Activated CD4-positive, alpha-beta T cell treated with anti-CD3 and anti-CD28 coated beads, Interleukin-2, amount 50 U/mL, for 16 hours (primary cell): ENCODE measurements around the gene RNF175.

Experiments
- DNase-seq: peaks from one replicate; pipeline ENCODE4 v3.0.0-alpha.2; 2020

The RNF175 gene

GRCh38 chr4:153784166-153784699 is 24.4 kb upstream of the RNF175 start:
- no peak for DNase-seq

DNA sequence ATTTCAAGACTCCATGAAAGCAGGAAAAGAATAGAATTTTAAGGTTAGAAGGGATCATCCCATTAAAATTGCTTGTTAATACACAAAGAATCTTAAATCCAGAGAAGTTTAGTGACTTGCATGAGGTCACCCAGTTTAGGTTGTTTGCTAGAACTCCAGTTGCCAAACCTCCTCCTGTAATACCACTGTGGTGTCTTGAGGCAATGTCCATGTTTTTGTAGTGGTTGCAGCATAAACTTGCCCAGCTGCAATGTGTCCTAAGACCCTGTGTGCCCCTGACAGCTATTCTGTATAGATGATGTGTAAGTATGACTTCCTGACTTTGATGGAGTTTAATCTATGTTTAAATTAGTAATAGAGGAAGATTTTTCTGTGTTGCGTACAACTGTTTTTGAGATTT is 22.8 kb upstream of the RNF175 start:
- DNase-seq, result no peak

DNA sequence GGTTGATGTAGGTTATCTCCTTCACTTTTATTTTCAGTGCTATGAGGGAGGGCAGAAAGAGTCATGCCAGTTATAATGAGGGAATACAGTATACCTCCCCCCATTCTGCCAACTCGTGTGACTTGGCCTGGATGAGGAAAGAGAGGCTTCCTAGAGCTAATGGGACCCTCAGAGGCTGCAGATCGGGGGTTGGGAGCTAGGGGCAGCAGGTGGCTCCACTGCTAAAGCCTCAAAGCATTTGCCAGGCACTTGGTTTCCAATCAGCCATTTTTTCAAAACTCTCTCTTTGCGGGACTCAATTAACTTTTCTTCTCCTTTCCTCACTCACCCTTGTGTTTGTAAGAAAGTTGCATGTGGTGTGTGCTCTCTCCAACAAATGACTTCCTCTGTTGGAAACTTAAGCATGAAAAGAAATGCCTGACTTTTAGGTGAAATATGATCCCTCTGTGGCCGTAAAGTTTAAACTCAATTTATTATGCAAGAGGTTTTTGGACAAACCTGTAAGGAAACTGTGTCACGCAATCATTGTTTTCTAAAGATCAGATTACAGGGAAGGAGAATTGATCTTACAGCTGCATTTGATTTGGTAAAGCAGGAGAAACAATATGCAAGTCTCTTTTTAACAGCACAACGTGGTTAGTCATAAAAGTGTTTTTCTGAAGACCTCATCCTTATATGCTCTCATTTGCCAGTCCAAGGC is 22.0 kb upstream of the RNF175 start:
- DNase-seq, result no peak

DNA sequence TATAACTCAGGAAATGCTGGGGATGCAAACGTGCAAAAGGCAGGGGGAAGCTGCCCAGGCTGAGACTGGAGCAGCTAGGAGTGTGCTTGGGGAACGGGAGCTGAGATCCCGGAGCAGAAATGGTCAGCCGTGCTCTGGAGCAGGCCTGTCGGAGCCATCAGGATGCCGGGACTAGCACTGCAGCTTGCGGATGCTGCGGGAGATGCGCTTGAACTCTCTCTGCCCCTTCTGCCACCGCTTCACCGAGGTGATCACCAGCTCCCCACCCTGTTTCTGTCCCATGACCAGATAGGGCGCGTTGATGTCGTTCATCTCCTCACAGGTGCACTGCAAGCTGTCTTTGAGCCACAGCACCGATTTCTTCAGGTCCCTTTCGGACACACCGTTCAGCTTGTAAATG is 21.5 kb upstream of the RNF175 start:
- DNase-seq, result no peak

GRCh38 chr4:153780876-153781275 is 21.1 kb upstream of the RNF175 start:
- no peak for DNase-seq

DNA sequence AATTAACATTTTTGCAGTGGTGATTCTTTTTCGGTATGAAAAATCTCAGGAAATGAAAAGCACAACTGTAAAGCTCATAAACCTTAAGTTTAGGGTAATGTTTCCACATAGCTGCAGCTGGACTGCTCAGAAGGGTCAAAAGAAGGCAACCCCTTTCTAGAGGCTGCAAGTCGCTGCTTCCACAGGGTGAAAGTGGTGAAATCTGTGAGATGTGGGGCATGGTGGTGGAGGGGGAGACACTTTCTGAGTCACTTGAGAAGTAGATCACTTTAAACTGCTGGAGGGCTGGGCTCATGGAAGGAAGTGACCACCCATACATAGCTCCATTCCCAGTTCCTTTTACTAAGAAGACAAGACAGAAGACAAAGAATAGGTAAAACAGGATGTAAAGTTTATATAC is 20.4 kb upstream of the RNF175 start:
- DNase-seq, result no peak

- DNase-seq, result no peak
These were observed 18.6 kb upstream of the RNF175 start for GRCh38 chr4:153778383-153778782.

GRCh38 chr4:153777421-153777820 is 17.6 kb upstream of the RNF175 start:
- no peak for DNase-seq

GRCh38 chr4:153776601-153777000 is 16.8 kb upstream of the RNF175 start:
- DNase-seq, result no peak

GRCh38 chr4:153773236-153773690 is 13.4 kb upstream of the RNF175 start:
- no peak for DNase-seq

GRCh38 chr4:153771046-153771445 is 11.2 kb upstream of the RNF175 start:
- DNase-seq, result no peak

DNA sequence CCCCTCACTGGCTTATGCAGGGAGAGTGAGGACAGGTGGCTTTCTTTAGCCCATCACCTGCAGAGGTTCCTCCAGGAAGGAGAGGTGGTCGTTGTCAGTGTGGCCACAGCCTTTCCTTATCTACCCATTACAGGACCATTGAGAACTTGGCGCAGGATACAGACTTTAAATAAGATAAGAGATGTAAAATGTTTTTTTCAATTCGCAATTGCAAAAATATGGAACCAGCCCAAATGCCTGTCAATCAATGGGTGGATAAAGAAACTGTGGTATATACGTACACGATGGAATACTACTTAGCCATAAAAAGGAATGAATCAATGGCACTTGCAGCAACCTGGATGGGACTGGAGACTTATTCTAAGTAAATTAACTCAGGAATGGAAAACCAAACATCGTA is 6.9 kb upstream of the RNF175 start:
- DNase-seq, result no peak

GRCh38 chr4:153765894-153766293 is 6.1 kb upstream of the RNF175 start:
- DNase-seq, result no peak

GRCh38 chr4:153764601-153765368 is 5.0 kb upstream of the RNF175 start:
- DNase-seq, result no peak

- DNase-seq, result no peak
These were observed 3.6 kb upstream of the RNF175 start for GRCh38 chr4:153763404-153763803.

DNA sequence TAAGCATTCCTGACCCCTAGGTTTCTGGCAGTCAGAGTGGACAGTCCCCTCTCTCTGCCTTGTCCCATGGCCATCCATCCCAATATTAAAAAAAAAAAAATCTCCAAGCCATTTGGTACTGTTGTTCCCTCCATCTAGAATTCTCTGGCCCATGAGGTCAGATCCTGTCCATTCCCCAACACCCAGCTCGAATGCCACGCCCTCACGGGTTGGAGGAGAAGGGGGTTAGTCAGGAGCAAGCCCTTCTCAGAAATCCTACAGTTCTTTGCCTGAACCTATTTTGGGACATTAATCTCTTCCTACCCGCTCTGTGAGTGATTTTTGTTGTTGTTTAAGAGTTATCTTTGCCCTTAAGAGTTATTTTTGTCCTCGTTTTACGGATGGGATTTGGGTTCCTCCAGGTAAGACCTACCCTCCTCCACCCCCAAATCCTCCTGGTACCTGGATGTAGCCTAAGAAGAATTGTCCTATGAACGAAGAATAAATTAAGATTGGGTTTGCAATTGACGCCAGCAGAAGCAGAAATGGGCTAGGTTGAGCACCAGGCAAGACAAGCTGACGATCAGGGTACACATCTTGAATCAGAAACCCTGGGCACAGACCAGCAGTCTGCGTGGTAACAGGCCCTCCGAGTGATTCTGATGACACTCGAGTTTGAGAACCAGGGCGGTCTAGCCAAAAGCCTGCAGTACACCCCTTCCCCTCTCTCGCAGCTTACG is 977 bp downstream of the RNF175 start:
- no peak for DNase-seq

- no peak for DNase-seq
These were observed 1.7 kb downstream of the RNF175 start for GRCh38 chr4:153758136-153758535.

DNA sequence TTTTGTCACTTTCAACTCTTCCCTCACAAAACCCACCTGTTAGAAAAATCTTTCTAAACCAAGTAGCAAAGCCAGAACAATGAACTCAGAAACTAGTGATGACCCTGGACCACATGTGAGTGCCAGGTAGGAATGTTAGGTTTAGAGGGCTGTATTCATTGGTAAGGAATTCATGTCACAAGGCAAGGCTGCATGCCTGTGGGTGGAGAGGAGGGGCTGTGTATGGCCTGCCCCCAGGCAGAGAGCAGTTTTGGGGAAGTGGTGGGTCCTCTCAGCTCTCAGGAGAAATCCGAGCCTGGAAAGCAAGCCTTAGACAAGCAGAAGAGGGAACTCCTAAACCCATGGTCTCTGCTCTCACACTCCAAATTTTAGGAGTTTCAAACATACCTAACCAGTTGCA is 2.4 kb downstream of the RNF175 start:
- no peak for DNase-seq

DNA sequence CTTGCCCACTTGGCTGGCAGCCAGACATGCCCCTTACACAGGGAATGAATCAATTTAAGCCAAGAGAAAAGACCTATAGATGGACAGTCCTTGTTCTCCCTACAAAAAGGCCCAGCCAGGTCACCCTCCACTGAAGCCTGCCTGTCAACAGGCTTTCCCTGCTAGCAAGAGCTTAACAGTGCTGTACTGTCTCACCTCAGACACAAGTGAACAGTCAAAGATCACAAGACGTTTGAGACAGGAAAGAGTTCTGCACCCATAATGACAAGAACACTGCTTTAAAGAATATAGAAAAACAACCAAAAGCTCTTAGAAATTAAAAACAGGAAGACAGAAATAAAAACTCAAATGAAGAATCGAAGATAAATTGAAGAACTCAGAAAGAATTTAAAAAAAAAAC is 4.6 kb downstream of the RNF175 start:
- DNase-seq, result no peak

DNA sequence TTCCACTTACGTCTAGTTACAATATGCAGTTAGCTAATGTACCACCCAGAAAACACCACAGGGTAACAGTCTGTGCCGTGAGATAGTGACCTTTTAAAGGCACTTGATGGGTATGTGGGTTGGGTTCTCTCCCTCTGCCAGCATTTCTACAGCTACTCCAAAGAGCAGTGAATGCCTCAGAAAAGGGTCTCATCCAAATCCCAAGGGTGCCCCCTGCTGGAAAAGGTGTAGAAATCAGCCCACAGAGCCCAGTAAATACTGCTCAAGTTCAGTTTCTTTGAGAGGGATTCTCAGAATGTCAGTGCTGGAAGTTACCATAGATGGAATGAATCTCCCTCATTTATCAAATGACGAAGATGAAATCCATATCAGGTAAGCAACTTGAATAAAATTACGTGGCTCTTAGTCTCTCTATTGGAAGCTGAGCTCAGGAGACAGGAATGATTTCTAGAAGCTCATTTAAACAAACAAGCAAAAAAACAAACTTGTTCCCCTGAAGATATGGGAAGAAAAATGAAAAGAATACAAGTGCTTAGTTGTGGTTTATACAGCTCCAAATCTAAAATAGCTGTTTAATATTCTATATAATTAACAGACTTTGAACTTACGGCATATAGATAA is 9.5 kb downstream of the RNF175 start:
- peak; percentile 71 for DNase-seq

DNA sequence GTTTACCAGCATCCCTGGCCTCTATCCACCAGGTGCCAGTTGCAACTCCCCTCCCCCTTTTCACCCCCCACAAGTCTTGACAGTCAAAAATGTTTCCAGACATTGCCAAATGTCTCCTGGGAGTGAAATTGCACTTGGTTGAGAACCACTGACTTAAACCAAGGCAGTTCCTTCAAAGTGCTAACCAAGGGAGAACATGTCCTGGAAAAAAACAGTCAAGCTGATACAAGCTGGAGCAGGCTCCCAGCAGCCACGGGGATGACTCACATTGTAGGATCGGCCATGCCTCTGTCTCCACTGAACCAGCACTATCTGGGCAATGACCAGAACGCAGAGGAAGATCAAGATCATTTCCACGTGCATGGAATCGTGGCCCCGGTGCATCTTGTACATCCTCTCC is 11.4 kb downstream of the RNF175 start:
- DNase-seq, result no peak

DNA sequence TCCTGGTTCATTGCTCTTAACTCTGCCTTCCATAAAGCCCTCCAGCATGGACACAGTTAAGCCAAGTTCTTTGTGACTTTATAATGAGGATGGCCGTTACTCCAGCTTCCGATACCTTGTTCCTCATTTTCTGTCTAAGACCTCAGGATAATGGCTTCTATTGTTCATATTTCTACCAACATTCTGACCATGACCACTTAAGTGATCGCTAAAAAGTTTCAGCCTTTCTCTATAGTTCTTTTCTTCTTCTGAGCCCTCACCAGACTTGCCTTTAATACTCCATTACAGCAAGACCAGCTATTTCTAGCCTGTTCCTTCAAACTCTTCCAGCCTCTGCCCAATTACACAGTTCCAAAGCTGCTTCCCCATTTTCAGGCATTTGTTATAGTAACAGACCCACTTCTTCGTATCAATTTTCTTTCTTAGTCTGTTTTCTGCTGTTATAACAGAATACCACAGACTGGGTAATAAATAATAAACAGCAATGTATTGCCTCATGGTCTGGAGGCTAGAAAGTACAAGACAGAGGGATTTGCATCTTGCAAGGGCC is 12.3 kb downstream of the RNF175 start:
- no peak for DNase-seq

DNA sequence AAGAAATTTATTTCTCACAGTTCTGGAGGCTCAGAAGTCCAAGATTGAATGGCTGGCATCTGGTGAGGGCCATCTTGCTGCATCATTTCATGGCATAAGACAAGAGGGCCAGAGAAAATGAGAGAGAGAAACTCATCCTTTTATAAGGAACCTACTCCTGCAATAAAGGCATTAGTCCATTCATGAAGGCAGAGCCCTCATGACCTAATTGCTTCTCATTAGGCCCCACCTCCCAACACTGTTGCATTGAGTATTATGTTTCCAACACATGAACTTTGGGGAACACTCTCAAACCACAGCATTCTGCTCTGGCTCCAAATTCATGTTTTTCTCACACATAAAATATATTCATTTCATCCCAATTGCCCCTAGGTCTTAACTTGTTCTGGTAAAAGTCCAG is 14.2 kb downstream of the RNF175 start:
- no peak for DNase-seq
